Tibial nerve (tissue), 4 donors: ENCODE measurements around the gene TNKS2. TPM values are rescaled to one million over a fixed set of nuclear protein-coding genes. Genes with fewer than 3 reads are reported as not detected.
"Not testable (repeated sequence)": the region's sequence is repeated elsewhere in the genome, so short reads cannot be mapped to it uniquely, and the experiment has no call there.

ENCODE experiments used
- DNase-seq, 2 donors: peaks; one replicate each; pipeline ENCODE4 v3.0.0-alpha.2; 2019; ENCODE audit warnings: low spot score in 2 of 2
- H3K27ac ChIP-seq, 4 donors: fragments of 200-600 bp; sonication (generic) in 3 of 4; one replicate each; pipeline ENCODE4 v1.5.1; 2017 to 2019; ENCODE audit warnings: mild to moderate bottlenecking in 1 of 4
- H3K27me3 ChIP-seq, 2 donors: fragments of 200-600 bp; sonication (generic) in 1 of 2; one replicate each; pipeline versions ENCODE4 v1.5.1 to v1.6.0; 2017 to 2019
- H3K36me3 ChIP-seq, 3 donors: fragments of 200-600 bp; sonication (generic); one replicate each; pipeline ENCODE4 v1.5.1; 2018 to 2019
- H3K4me1 ChIP-seq, 4 donors: fragments of 200-600 bp; sonication (generic) in 3 of 4; one replicate each; pipeline ENCODE4 v1.5.1; 2017 to 2019
- H3K4me3 ChIP-seq, 4 donors: fragments of 200-600 bp; sonication (generic) in 3 of 4; one replicate each; pipeline ENCODE4 v1.5.1; 2017 to 2019; ENCODE audit warnings: mild to moderate bottlenecking in 1 of 4, moderate library complexity in 1 of 4
- H3K9me3 ChIP-seq, 4 donors: fragments of 200-600 bp; sonication (generic) in 3 of 4; one replicate each; pipeline ENCODE4 v1.5.1; 2017 to 2019
- EP300 ChIP-seq, 2 donors: sonication (generic); formaldehyde crosslinking; IDR thresholded peaks; one replicate each; pipeline ENCODE4 v1.6.1; 2017; ENCODE audit warnings: antibody characterized with exemption in 2 of 2, mild to moderate bottlenecking in 1 of 2
- POLR2A ChIP-seq, 2 donors: fragments of 450-650 bp; IDR thresholded peaks; one replicate each; pipeline ENCODE4 v1.6.1; 2017; ENCODE audit warnings: antibody characterized with exemption in 2 of 2, mild to moderate bottlenecking in 2 of 2, moderate library complexity in 2 of 2
- whole genome bisulfite sequencing, 2 donors: methylation state at CpG; one replicate each; pipeline ENCODE4 v1.1.5; 2018; 5-methylcytosine and 5-hydroxymethylcytosine counted together
- total RNA-seq, 4 donors: library from RNA; depleted of rRNA; stranded (reverse); fragments of >200 nt; gene quantifications; one replicate each; pipeline ENCODE4 v1.1.0, GENCODE V29; 2016
- TF ChIP-seq, protein P1 (sequence below), 5 experiments: fragments of 200-600 bp in 3 of 5; fragments of 450-650 bp in 2 of 5; sonication (generic) in 3 of 5; IDR thresholded peaks; one replicate each; pipeline ENCODE4 v1.5.1; 2016 to 2019; ENCODE audit warnings: antibody characterized with exemption in 5 of 5, mild to moderate bottlenecking in 3 of 5, moderate library complexity in 2 of 5

Gene TNKS2
- total RNA-seq, 4 donors from 2014 or later, result 47.7 to 60.7 (median 54.0) TPM

DNA sequence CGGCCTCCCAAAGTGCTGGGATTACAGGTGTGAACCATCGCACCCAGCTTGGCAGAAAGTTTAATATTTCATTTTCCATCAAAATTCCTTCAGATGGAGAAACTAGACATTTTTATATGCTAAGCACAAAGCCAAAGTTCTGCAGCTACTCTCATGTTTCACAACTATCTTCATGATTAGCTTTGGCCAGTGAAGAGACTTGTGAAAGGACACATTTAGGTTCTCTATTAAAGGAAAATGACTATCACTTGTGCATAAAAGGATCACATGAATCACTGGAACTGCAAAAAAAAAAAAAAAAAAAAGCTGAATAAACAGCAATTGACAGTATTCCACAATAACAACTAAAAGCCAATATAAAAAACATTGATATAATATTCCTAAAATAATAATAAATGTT lies 94.8 kb downstream of the TNKS2 start:
- WGBS, 2 donors, result 90 to 100% methylated on average over 2 of the region's 2 CpGs
- Histone ChIP-seq H3K27me3 (no peaks in the 10 kb centered on the region), H3K4me3 (no peak overlapping the region), H3K9me3 (no peaks in the 10 kb centered on the region), H3K27ac (no peak overlapping the region), H3K36me3 (no peaks in the 10 kb centered on the region), H3K4me1 (peaks cover 0 to 3% (median under 1%) of the 10 kb centered on the region in 4 donors)
- no peak for DNase-seq
- TF ChIP-seq, protein P1, sequence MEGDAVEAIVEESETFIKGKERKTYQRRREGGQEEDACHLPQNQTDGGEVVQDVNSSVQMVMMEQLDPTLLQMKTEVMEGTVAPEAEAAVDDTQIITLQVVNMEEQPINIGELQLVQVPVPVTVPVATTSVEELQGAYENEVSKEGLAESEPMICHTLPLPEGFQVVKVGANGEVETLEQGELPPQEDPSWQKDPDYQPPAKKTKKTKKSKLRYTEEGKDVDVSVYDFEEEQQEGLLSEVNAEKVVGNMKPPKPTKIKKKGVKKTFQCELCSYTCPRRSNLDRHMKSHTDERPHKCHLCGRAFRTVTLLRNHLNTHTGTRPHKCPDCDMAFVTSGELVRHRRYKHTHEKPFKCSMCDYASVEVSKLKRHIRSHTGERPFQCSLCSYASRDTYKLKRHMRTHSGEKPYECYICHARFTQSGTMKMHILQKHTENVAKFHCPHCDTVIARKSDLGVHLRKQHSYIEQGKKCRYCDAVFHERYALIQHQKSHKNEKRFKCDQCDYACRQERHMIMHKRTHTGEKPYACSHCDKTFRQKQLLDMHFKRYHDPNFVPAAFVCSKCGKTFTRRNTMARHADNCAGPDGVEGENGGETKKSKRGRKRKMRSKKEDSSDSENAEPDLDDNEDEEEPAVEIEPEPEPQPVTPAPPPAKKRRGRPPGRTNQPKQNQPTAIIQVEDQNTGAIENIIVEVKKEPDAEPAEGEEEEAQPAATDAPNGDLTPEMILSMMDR (IDR thresholded peaks at IDR 0.05), result no peak
- TF ChIP-seq POLR2A (IDR thresholded peaks at IDR 0.05), result no peak
- TF ChIP-seq EP300 (IDR thresholded peaks at IDR 0.05), result no peak

DNA sequence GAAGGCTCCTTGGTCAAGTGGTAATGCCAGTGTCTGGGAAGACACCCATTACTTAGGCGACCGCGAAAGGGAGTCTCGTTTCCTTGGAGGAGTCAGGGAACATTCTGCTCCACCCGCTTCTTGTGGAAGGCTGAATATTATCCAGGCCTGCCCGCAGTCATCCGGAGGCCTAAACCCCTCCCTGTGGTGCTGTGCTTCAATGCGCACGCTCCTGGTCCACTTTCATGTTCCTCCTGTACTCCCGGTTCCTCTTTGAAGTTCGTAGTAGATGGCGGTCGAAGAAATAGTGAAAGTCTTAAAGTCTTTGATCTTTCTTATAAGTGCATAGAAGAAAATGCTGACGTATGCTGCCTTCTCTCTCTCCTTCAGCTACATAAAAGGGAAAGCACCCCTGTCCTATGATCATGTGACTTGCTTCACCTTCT lies 96.0 kb downstream of the TNKS2 start:
- H3K4me1 ChIP-seq, H3K9me3 ChIP-seq, H3K36me3 ChIP-seq, H3K27ac ChIP-seq, H3K27me3 ChIP-seq, DNase-seq, H3K4me3 ChIP-seq: not testable (repeated sequence)
- 89 to 91% methylated on average over 14 of the region's 14 CpGs for WGBS, 2 donors

DNA sequence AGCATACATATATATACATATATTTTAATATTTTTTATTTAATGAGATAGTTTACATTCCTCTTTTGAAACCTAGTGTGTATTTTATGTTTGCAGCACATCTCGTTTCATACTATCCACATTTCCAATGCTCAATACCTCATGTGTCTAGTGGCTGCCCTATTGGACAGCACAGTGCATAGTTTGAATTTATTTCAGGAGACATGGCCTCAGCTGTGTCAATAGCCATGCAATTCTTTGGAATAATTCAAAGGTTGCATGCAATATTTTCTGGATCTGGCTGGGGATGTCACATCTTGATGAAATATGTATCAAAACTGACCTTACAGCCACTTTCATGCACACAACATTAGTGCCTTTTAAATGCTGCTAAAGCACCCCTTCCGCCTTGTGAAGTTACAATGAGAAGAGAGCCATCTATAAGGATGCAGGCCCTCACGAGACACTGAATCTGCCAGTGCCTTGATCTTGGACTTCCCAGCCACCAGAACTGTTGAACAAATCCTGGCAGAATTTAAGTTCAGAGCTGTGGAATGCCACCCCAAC lies 98.1 kb downstream of the TNKS2 start:
- DNase-seq, result no peak
- no peaks in the 10 kb centered on the region for H3K9me3 ChIP-seq
- no peak overlapping the region for H3K4me3 ChIP-seq
- 74 to 87% methylated on average over 3 of the region's 3 CpGs for WGBS, 2 donors
- H3K27ac ChIP-seq, result no peak overlapping the region
- H3K27me3 ChIP-seq, result no peaks in the 10 kb centered on the region
- TF ChIP-seq, protein P1 (IDR thresholded peaks at IDR 0.05), result no peak
- TF ChIP-seq POLR2A (IDR thresholded peaks at IDR 0.05) (no peak), EP300 (IDR thresholded peaks at IDR 0.05) (no peak)
- no peaks in the 10 kb centered on the region for H3K4me1 ChIP-seq
- H3K36me3 ChIP-seq, result no peaks in the 10 kb centered on the region

DNA sequence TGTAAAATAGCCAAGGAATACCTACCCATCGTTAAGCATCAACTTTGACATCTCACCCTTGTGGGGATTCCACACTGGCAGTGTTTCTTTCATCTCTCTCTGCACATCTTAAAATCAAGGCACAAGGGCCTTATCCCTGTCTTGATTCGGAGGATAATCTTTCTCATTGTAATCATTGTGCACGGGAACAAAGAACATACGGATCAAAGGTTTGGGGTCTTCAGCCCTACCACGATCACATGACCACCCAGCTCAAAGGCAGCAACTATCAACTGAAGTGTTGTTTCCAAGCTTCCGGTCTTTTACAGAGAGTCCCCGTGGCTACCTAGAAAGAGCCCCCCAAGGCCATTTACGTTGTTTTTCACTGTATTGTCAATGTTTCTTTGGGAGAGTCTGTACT lies 99.2 kb downstream of the TNKS2 start:
- H3K27me3 ChIP-seq, result no peaks in the 10 kb centered on the region
- WGBS, 2 donors, result 41 to 54% methylated on average over 8 of the region's 8 CpGs
- DNase-seq, result no peak

DNA sequence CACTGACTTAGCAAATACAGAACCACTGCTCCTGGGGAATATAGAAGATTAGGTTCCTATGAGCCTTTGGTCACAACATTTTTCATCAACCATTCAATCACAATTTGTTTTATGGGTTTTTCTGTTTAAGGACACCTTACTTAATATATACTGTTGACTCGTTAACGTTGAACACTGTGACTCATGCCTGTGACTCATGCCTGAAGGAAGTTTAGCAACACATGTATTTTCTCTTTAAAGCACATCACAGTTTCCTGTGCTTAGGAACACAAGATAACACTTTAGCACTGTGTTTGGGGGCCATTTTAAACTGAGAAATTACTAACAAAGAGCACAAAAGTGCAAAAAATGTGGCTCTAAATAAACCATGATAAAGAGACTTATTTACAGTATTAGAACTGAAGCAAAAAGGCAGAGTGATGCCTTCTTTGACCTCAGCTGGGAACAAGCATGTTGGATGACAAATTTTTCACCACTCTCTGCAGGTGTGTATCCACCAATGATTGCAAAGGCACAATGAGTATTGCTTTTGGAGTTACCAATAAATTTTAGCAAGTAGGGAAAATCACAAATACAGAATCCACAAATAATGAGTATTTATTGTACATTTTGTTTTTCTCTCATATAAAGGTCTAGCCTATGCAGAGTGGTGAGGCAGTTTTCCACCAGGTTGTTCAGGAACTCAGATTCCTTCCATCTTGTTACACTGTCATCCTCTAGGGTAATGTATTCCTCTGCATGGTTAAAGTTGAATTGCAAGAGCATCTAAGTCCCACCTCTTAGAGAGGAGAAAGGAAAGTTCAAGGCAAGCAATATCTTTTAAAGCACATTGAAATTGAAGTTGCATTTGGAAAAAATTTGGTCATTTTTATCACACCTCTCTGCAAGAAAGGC lies 103.8 kb downstream of the TNKS2 start:
- DNase-seq, result no peak
- TF ChIP-seq EP300 (IDR thresholded peaks at IDR 0.05), result peak in 1 of 2 donors; percentile 36
- TF ChIP-seq, protein P1 (IDR thresholded peaks at IDR 0.05), result no peak
- Histone ChIP-seq H3K4me3 (no peak overlapping the region), H3K9me3 (no peaks in the 10 kb centered on the region), H3K27me3 (no peaks in the 10 kb centered on the region), H3K36me3 (peaks cover 0 to 4% (median 0%) of the 10 kb centered on the region in 3 donors), H3K27ac (peak overlapping the region in 1 of 4 donors; percentile 50), H3K4me1 (peaks cover 0 to under 1% (median 0%) of the 10 kb centered on the region in 4 donors)
- 14 to 20% methylated on average over 2 of the region's 2 CpGs for WGBS, 2 donors

More for the DNA sequence above, 99.2 kb downstream of the TNKS2 start:
- Histone ChIP-seq H3K36me3 (no peaks in the 10 kb centered on the region), H3K4me1 (no peaks in the 10 kb centered on the region), H3K9me3 (no peaks in the 10 kb centered on the region), H3K27ac (no peak overlapping the region), H3K4me3 (no peak overlapping the region)
- TF ChIP-seq, protein P1 (IDR thresholded peaks at IDR 0.05), result no peak
- no peak for TF ChIP-seq POLR2A (IDR thresholded peaks at IDR 0.05)
